GM18520 (cell line): Measurements from ENCODE around the gene ADCY2.

Experiments
- ATAC-seq: cut with Tn5 transposase; IDR thresholded peaks from one replicate; pipeline ENCODE4 v1.9.1; 2021; ENCODE audit not compliant: unreplicated experiment

Gene ADCY2

DNA sequence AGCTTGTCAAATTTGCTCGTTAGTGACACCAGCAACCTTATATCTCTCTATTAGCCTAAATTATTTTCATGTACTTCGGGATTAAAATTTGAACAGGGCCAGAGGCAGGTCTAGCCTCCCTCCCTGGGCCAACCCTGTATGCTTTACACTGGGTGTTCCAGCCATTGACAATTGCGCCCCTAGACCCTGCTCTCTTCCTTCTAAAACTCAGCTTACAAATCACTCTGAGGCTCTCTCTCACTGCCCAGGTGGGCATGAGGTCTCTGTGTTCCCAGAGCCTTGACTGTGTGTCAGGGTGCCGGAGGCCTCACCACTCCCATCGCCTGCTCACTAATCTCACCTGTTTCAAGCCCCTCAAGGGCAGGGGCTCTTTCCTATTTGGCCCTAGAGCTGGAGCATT, 461.4 kb downstream of the ADCY2 start:
- ATAC-seq, result no peak

DNA sequence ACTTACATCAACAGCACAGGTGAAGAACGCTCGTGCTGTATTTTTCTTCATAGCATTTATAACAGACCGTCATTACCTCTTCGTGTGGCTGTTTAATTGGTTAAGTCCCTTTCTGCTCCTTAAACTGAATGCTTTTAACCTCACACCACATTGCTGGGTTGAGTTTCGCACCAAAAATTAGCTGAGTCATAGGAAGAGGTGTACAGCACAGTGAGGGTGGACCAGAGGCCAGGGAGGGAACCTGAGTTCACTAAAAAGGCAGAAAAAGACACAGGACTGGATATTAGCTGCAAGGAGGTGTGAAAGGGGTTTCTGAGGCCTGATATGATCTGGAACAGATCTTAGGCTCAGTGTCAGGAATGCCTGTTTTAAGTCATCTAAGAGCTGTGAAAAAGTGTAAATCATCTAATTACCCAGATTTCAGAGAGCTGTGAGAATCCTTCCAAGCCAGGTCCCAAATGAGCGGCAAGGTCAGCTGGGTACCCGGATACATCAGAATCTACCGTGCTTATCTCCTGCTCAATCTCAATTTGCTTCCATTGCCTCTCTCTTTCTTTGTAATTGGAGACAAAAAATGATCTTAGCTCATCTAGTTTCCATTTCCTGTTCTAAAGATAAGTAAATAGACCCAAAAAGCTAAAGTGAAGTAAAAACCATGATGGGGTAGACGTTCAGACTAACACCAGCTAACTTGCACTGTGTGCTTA, 462.1 kb downstream of the ADCY2 start:
- no peak for ATAC-seq

DNA sequence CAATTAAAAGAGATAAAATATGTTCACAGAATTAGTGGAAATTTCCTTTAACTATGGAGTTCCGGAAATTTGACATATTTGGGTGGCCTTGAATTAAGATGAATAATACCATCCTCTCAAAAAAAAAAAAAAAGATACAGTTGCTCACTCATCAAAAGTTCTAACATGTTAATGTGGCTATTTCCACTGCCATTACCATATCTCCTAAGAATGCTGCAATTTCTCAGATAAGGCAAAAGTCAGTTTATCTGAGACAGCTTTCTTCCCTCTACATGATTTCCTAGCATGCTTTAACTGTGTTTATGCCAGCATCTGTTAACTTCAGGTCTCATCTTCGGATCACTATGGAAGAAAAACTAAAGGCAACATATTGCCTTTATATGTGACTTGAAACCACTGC, 470.3 kb downstream of the ADCY2 start:
- no peak for ATAC-seq

DNA sequence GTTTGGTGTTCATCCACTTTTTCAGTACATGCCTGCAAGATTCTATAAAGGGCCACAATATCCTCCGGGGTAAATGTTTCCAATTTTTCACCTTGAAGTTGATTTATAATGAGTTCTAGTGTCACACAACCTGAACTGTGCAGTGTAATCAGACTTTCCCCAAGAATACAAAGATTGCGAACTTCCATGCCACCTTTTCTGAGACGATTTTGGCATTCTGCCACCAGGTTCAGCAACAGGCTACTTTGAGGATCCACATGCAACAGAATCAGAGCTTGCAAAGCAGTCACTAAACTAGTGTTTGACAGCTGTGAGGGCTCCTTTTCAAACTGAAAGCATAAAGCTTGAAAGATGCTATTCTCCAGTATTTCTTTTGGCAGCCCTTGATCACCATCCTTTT, 471.3 kb downstream of the ADCY2 start:
- no peak for ATAC-seq

DNA sequence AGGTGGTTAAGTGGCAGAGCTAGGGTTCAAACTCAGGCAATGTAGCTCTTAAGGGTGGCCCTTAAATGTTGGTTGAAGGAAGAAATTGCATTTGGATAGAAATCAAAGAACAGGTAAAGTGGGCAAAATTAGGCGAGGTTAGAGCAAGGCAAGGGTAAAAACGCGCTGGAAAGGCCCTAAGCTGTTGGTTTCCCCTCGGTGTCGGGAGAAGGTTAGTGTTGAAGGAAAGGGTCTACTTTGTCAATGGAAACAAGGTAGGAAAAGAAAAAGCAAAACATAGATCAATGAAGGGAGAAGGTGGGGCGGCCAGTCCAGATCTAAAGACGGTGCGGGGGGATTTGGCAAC, 472.5 kb downstream of the ADCY2 start:
- no peak for ATAC-seq

DNA sequence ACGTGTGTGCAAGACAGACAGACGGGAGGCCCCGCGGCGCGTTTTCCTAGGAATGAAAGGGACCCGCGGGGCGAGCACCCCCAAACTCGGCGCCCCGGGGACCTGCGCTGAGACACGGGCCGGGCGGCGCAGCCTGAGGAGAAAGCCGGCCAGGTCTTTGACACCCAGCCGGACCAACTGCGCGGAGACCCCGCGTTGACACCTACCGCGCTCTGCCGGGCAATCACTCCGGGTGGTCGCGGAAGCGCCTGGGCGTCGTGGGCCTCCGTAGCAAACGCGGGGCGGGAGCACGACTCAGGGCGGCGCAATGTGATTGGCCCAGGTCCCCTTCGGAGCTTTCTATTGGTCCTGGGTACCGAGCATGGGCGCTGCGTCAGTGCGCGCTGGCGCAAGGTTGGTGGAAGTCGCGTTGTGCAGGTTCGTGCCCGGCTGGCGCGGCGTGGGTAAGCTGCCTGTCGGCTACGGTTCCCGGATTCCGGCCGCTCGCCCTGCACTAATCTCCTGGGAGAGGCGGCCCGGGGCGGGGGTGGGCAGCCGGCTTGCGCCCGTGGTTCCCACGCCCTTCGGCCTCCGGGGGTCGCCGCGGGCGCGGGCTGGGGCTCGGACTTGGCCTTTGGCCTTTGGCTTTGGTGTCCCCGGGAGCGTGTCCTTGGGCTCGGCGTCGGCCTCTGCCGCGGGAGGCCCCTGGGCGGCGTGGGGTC, 473.0 kb downstream of the ADCY2 start, which contains the start of the genes FASTKD3 and MTRR:
TSS of gene FASTKD3 (minus strand) at position 259 of the 701 bp plus-strand sequence. CDS start 948 bp downstream, outside the sequence.
TSS of gene MTRR (plus strand) at position 376 of the 701 bp plus-strand sequence. CDS start 1,647 bp downstream, outside the sequence.
- ATAC-seq, result peak; percentile 95

DNA sequence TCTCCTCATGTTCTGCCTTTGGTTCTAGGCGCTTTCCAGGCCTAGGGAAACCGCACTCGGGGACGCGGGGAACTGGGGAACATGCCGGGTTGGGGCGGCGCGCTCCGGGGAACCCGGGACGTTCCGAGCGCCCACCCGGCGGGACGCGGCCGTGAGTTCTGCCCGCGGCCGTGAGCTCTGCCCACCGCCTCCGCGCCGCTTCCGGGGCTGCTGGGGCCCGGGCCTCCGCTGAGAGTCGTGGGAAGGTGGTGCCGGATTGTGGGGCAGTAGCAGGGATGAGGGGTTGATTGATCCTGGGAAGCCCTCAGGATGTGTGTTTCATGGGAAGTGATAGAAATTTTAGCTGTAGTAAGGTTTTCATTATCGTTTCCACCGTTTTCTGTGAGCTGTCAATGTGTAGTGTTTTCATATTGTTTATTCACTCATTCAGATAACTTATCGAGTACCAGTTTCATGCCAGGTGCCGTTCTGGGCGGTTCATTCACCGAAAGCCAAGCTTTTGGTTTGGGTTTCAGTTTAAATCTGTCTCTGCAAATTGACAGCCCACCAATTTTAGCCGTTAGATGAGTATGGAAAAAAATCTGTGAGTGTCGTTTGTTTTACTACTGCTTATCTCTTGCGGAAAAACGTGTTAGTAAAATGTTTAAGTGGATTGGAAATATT, 473.7 kb downstream of the ADCY2 start:
- ATAC-seq, result no peak

DNA sequence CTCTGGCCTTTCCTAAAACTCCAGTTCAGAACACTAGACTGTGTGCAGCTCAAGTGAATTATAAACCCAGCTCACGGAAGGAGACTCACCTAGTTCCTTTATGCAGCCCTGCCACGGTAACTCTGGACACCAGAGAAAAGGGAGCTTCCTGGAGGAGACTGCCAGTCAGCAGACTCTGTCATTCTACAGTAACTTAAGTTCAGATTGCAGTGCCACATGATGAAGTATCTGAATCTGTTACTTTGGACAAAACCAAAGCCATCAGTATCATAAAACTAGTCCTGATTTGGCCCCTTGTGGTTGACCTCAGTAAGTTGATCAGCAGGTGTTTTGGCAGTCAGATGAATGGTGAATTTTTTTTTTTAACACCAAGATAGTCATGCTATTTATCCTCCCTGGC, 475.7 kb downstream of the ADCY2 start:
- ATAC-seq, result peak; percentile 20

DNA sequence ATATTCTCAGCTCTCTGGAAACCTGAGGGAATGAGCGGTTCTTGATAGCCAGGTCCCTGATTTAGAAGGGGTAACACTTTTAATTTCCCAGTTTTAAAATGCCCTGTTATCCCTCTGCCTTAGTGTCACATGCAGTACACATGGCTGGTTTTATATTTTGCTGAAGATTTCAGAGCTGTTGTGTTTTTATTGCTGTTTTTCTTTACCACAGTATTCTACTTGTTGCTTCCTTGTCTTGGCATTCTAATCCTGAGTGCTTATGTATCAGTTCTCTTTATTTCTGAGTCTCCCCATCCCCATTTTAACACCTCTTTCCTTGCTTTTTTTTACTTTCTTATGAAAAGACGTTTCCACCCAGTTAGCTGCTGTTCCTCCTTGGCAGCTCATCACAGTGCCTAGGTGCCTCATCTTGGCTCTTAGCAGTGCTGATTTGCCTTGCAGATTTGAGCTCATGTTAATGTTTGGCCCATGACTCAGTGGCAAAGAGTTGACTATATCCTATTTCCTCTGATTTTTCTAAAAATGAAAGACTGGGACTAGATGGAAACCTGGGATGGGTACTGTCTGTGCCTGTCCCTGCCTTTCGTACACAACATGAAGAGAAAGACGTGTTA, 476.7 kb downstream of the ADCY2 start:
- ATAC-seq, result no peak

DNA sequence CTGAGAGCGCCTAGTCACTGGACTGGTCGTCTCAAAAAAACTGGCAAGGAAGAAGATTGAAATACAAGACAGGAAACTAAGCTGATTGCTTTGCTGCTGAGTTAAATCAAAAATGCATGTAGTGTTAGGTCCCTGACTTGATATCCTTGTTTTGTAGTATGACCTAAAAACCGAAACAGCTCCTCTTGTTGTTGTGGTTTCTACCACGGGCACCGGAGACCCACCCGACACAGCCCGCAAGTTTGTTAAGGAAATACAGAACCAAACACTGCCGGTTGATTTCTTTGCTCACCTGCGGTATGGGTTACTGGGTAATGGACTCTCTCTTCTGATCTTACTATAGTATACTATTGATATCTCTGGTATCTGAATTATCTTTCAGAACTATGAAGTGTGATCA, 477.3 kb downstream of the ADCY2 start:
- ATAC-seq, result no peak

DNA sequence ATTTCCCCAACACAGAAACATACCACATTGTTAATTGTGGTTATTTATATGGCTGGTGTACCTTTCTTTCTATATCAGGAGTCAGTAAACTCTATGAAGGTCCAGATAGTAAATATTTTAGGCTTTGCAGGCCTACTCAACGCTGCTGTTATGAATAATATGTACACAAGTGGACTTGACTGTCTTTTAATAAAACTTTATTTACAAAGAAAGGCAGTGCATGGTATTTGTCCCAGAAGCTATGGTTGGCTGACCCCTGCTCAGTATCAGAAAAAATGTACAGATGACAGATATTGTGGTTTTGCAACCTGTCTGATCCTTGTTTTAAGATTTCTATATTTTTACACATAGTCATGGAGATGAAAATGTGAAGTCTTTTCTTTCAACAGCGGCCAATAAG, 478.7 kb downstream of the ADCY2 start:
- ATAC-seq, result no peak

DNA sequence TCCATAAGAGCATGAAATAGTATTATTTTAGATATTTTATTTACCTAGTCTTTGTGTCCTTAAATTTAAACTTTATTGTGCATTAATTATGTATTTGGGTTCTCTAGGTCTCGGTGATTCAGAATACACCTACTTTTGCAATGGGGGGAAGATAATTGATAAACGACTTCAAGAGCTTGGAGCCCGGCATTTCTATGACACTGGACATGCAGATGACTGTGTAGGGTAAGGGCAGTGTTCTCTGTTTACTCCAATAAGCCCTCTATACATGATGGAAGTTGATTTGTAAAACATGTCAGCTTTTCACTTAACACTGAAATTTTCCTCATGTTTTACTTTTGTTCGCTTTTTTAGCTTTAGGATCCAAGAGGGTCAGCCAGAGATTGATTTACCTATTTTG, 479.2 kb downstream of the ADCY2 start:
- no peak for ATAC-seq

DNA sequence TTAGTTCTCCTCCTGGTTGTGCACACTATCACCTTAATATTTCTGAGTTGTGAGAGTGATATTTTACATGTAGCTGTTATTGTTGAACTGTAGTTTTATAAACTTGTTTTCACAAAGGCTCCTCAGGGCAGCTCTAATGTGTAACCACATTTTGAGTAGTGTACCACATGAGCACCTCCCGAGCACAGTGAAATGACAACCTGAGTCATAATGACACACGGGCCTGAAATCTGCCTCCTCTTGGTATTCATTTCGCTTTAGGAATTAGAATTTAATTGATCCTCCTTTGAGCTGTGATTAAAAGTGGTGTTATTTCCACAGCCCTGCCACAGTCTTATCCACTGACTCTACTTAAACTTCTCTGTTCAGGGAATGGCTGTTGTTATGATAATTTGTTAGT, 480.9 kb downstream of the ADCY2 start:
- peak; percentile 39 for ATAC-seq

DNA sequence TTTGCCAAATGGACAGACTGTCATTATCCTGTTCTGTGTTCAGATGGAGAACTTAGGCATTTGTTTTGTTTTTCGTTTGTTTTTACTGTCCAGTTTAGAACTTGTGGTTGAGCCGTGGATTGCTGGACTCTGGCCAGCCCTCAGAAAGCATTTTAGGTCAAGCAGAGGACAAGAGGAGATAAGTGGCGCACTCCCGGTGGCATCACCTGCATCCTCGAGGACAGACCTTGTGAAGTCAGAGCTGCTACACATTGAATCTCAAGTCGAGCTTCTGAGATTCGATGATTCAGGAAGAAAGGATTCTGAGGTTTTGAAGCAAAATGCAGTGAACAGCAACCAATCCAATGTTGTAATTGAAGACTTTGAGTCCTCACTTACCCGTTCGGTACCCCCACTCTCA, 481.9 kb downstream of the ADCY2 start:
- ATAC-seq, result no peak

DNA sequence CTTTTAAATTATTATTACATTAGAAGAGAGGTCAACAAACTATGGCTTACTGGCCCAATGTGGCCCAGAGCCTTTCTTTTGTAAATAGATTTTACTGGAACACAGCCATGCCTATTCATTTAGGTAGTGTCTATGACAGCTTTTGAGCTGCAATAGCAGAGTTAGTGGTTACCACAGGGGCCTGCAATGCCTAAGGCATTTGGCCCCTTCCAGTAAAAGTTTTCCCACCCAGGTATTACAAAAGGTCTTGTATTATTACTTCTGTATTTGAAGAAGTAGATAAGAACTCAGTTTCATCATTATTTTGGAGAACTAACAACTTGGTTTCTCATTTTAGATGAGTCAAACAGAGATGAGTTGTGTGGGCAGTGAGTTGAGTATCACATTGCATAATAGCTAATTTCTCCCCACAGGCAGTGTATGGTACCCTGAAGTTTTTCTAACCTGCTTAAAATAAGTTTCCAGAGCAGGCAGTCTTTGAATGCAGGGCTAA, 482.5 kb downstream of the ADCY2 start:
- ATAC-seq, result peak; percentile 96
